PFSK-1 (cell line): ENCODE measurements around the gene KRT4.

ENCODE experiments used
- FOXP2 ChIP-seq: optimal IDR thresholded peaks from 2 replicates; pipeline ENCODE3; 2011; ENCODE audit warnings: borderline replicate concordance, control low read depth, inconsistent platforms; ENCODE audit not compliant: insufficient read depth; ENCODE audit errors: extremely low read length, extremely low read depth
- POLR2AphosphoS5 ChIP-seq: IDR thresholded peaks from 2 replicates; pipeline ENCODE4 v1.6.1; 2012; ENCODE audit warnings: low read depth, mild to moderate bottlenecking, control low read depth, low read length, moderate library complexity
- REST ChIP-seq, 2 experiments: IDR thresholded peaks; 2 replicates each; pipeline versions ENCODE4 v1.6.1 to v1.8.0; 2011 to 2012; ENCODE audit warnings: low read depth in 2 of 2, low read length in 2 of 2, control low read depth in 1 of 2, inconsistent platforms in 1 of 2, mild to moderate bottlenecking in 1 of 2, moderate library complexity in 1 of 2; ENCODE audit not compliant: insufficient read depth in 1 of 2
- SIN3A ChIP-seq: IDR thresholded peaks from 2 replicates; pipeline ENCODE4 v1.6.1; 2012; ENCODE audit warnings: mild to moderate bottlenecking, low read length, moderate library complexity, borderline replicate concordance; ENCODE audit not compliant: insufficient read depth
- TAF1 ChIP-seq: IDR thresholded peaks from 2 replicates; pipeline ENCODE4 v1.6.1; 2012; ENCODE audit warnings: low read length, control low read depth, borderline replicate concordance; ENCODE audit not compliant: insufficient read depth

KRT4 gene

GRCh38 chr12:52795694-52796428, 18.1 kb downstream of the KRT4 start, which contains the start of gene KRT3:
Gene KRT3 (minus strand): TSS chr12:52796117. CDS start chr12:52796042, 75 bp downstream.
- no peak for TF ChIP-seq TAF1
- no peak for TF ChIP-seq SIN3A
- no peak for TF ChIP-seq POLR2AphosphoS5
- no peak for TF ChIP-seq REST (IDR thresholded peaks at IDR 0.05; ENCODE audit: insufficient read depth in 1 of 2, low read depth in 2 of 2, low read length in 2 of 2)
- TF ChIP-seq FOXP2 = no peak

GRCh38 chr12:52794479-52795331, 19.2 kb downstream of the KRT4 start:
- TF ChIP-seq REST (IDR thresholded peaks at IDR 0.05; ENCODE audit: insufficient read depth in 1 of 2, low read depth in 2 of 2, low read length in 2 of 2) (no peak), TAF1 (no peak), POLR2AphosphoS5 (no peak), FOXP2 (no peak), SIN3A (no peak)

- TF ChIP-seq POLR2AphosphoS5 (no peak), TAF1 (no peak), FOXP2 (no peak), SIN3A (no peak), REST (IDR thresholded peaks at IDR 0.05; ENCODE audit: insufficient read depth in 1 of 2, low read depth in 2 of 2, low read length in 2 of 2) (no peak)
These were observed 21.5 kb downstream of the KRT4 start for GRCh38 chr12:52792185-52793029.

GRCh38 chr12:52791271-52792184, 22.4 kb downstream of the KRT4 start:
- no peak for TF ChIP-seq TAF1
- no peak for TF ChIP-seq POLR2AphosphoS5
- no peak for TF ChIP-seq SIN3A
- TF ChIP-seq FOXP2 = no peak
- TF ChIP-seq REST (IDR thresholded peaks at IDR 0.05; ENCODE audit: insufficient read depth in 1 of 2, low read depth in 2 of 2, low read length in 2 of 2) = no peak
